ENCODE measurements around the gene GRM8.

DNA sequence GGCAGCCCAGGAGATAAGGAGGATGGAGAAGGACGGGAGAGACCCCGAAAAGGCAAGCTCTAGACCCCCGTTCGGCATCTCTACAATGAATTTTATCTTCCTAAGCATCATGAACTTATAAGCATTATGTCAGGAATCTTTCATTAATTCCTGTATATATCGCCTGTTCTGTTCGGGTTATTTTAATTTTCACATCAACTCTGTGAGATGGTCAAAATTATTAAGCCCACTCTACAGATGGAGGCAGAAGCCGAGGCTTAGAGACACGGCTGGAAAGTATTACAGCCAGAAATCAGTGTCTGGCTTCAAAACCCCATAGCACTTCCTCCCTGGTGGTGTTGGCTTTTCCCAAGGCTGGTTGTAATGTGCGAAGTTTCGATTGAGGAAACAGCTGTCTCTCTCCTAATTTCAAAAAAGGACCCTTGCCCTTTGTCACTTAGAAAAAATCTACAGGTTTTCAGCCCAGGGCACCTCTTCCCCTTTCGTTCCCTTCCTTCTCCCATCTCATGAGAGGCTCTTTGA, 1.5 kb upstream of the GRM8 start:
- no peak for TF ChIP-seq EP300 (IDR thresholded peaks at IDR 0.05)
- TF ChIP-seq, protein P1, sequence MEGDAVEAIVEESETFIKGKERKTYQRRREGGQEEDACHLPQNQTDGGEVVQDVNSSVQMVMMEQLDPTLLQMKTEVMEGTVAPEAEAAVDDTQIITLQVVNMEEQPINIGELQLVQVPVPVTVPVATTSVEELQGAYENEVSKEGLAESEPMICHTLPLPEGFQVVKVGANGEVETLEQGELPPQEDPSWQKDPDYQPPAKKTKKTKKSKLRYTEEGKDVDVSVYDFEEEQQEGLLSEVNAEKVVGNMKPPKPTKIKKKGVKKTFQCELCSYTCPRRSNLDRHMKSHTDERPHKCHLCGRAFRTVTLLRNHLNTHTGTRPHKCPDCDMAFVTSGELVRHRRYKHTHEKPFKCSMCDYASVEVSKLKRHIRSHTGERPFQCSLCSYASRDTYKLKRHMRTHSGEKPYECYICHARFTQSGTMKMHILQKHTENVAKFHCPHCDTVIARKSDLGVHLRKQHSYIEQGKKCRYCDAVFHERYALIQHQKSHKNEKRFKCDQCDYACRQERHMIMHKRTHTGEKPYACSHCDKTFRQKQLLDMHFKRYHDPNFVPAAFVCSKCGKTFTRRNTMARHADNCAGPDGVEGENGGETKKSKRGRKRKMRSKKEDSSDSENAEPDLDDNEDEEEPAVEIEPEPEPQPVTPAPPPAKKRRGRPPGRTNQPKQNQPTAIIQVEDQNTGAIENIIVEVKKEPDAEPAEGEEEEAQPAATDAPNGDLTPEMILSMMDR (IDR thresholded peaks at IDR 0.05), result no peak; the same call in 2 of the 3 replicates
- no peak for TF ChIP-seq FOSL2 (IDR thresholded peaks at IDR 0.05)
- TF ChIP-seq FOSL2 (CRISPR knock-in tag; IDR thresholded peaks at IDR 0.05), result no peak
- TF ChIP-seq REST (IDR thresholded peaks at IDR 0.05), result no peak
- TF ChIP-seq, protein P2, sequence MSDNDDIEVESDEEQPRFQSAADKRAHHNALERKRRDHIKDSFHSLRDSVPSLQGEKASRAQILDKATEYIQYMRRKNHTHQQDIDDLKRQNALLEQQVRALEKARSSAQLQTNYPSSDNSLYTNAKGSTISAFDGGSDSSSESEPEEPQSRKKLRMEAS (IDR thresholded peaks at IDR 0.05), result no peak
- no peak for TF ChIP-seq POLR2AphosphoS2 (conservative IDR thresholded peaks at IDR 0.05; ENCODE audit: low read length)
- no peak for TF ChIP-seq ESRRA (IDR thresholded peaks at IDR 0.05; ENCODE audit: borderline replicate concordance, low read length)
